ENCODE results near the gene TTI1.

DNA sequence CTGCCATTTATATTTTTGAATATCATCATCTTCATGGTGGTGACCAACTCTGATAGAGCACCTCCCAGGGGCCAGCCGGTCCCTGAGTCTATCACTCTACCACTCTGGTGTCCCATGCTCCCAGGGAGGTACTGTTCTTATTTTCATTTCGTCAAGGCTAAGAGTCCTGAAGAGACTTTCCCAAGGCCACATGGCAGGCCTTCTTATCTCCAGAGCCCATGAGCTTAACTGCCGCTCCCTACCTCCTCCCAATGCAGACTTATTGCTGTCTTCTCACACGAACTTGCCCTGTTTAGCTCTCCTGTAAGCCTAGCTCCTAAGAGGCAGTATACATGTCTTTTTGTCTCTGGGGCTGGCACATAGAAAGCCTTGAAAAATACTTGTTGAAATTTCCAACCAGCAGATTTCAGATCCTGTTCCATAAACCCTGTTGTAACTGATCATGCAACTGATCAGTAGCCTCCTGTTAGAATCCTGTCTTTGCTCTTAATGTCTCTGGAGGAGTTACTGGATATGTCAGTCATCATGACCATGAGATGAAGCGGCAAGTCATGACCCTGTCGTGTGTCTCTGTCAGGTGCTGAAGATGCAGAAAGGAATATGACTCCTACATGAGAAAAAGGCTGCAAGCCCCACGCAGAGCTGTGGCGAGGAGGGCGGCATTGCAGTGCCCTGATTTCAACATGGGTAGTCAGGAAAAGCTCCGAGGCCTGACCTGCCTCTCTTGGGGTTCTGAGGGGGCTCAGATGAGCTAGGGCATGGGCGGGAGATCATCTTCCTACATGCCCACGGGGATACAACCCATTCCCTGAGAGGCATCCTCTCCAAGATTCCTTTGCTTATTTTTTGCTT, 60.0 kb downstream of the TTI1 start:
- TF ChIP-seq, protein P1, sequence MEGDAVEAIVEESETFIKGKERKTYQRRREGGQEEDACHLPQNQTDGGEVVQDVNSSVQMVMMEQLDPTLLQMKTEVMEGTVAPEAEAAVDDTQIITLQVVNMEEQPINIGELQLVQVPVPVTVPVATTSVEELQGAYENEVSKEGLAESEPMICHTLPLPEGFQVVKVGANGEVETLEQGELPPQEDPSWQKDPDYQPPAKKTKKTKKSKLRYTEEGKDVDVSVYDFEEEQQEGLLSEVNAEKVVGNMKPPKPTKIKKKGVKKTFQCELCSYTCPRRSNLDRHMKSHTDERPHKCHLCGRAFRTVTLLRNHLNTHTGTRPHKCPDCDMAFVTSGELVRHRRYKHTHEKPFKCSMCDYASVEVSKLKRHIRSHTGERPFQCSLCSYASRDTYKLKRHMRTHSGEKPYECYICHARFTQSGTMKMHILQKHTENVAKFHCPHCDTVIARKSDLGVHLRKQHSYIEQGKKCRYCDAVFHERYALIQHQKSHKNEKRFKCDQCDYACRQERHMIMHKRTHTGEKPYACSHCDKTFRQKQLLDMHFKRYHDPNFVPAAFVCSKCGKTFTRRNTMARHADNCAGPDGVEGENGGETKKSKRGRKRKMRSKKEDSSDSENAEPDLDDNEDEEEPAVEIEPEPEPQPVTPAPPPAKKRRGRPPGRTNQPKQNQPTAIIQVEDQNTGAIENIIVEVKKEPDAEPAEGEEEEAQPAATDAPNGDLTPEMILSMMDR (IDR thresholded peaks at IDR 0.05): no peak
- TF ChIP-seq POLR2A (IDR thresholded peaks at IDR 0.05): no peak

Measured in tibial nerve (tissue), 3 donors.